Measurements from ENCODE around the gene ISG20.

ISG20 gene

GRCh38 chr15:88655800-88656488 is 17.1 kb downstream of the ISG20 start:
- H3K36me3 ChIP-seq (ENCODE audit: control insufficient read depth, insufficient read depth, low read length) = peaks cover 17% of the 10 kb centered on the region
- no peak for TF ChIP-seq CTCF (IDR thresholded peaks at IDR 0.05; ENCODE audit: insufficient read depth, low read length, poor library complexity, severe bottlenecking)
- H3K27me3 ChIP-seq (replicated peaks; ENCODE audit: control insufficient read depth, insufficient read depth, low read length) = no peaks in the 10 kb centered on the region
- no peak overlapping the region for H3K4me3 ChIP-seq (replicated peaks; ENCODE audit: low read depth, low read length)
- DNase-seq (ENCODE audit: extremely low read depth, insufficient read length) = no peak

- TF ChIP-seq CTCF (IDR thresholded peaks at IDR 0.05; ENCODE audit: insufficient read depth, low read length, poor library complexity, severe bottlenecking) = no peak
- Histone ChIP-seq H3K27me3 (replicated peaks; ENCODE audit: control insufficient read depth, insufficient read depth, low read length) (no peaks in the 10 kb centered on the region), H3K4me3 (replicated peaks; ENCODE audit: low read depth, low read length) (no peak overlapping the region), H3K36me3 (ENCODE audit: control insufficient read depth, insufficient read depth, low read length) (peaks cover 17% of the 10 kb centered on the region)
- DNase-seq (ENCODE audit: extremely low read depth, insufficient read length) = peak; percentile 75
Measured at GRCh38 chr15:88656760-88657221, 18.0 kb downstream of the ISG20 start.

GRCh38 chr15:88657326-88658069 is 18.7 kb downstream of the ISG20 start:
- Histone ChIP-seq H3K4me3 (replicated peaks; ENCODE audit: low read depth, low read length) (no peak overlapping the region), H3K36me3 (ENCODE audit: control insufficient read depth, insufficient read depth, low read length) (peaks cover 13% of the 10 kb centered on the region), H3K27me3 (replicated peaks; ENCODE audit: control insufficient read depth, insufficient read depth, low read length) (no peaks in the 10 kb centered on the region)
- DNase-seq (ENCODE audit: extremely low read depth, insufficient read length) = no peak
- TF ChIP-seq CTCF (IDR thresholded peaks at IDR 0.05; ENCODE audit: insufficient read depth, low read length, poor library complexity, severe bottlenecking) = peak; percentile 74

GRCh38 chr15:88658070-88658965 is 19.5 kb downstream of the ISG20 start:
- no peak for DNase-seq (ENCODE audit: extremely low read depth, insufficient read length)
- H3K4me3 ChIP-seq (replicated peaks; ENCODE audit: low read depth, low read length) = no peak overlapping the region
- H3K36me3 ChIP-seq (ENCODE audit: control insufficient read depth, insufficient read depth, low read length) = peaks cover 11% of the 10 kb centered on the region
- no peaks in the 10 kb centered on the region for H3K27me3 ChIP-seq (replicated peaks; ENCODE audit: control insufficient read depth, insufficient read depth, low read length)
- TF ChIP-seq CTCF (IDR thresholded peaks at IDR 0.05; ENCODE audit: insufficient read depth, low read length, poor library complexity, severe bottlenecking) = no peak

- no peak for TF ChIP-seq CTCF (IDR thresholded peaks at IDR 0.05; ENCODE audit: insufficient read depth, low read length, poor library complexity, severe bottlenecking)
- DNase-seq (ENCODE audit: extremely low read depth, insufficient read length) = no peak
- H3K4me3 ChIP-seq (replicated peaks; ENCODE audit: low read depth, low read length) = no peak overlapping the region
- H3K36me3 ChIP-seq (ENCODE audit: control insufficient read depth, insufficient read depth, low read length) = peaks cover 6% of the 10 kb centered on the region; the same call in 1 of the 2 replicates
- H3K27me3 ChIP-seq (replicated peaks; ENCODE audit: control insufficient read depth, insufficient read depth, low read length) = no peaks in the 10 kb centered on the region
Measured at GRCh38 chr15:88658972-88659931, 20.4 kb downstream of the ISG20 start.

Measured in GM06990 (cell line).